K562 (cell line): ENCODE results near the gene CXCL16. TPM values are rescaled to one million over a fixed set of nuclear protein-coding genes. Genes with fewer than 3 reads are reported as not detected.

ENCODE experiments used
- ATF7 ChIP-seq: fragments of 450-650 bp; IDR thresholded peaks from 2 replicates; pipeline ENCODE4 v1.7.1; 2014; ENCODE audit warnings: mild to moderate bottlenecking, moderate library complexity
- EHMT2 ChIP-seq: fragments of 450-650 bp; IDR thresholded peaks from 2 replicates; pipeline ENCODE4 v1.6.1; 2018; ENCODE audit warnings: antibody characterized with exemption
- FOXK2 ChIP-seq, 2 experiments: fragments of 450-650 bp; IDR thresholded peaks in 1 of 2; conservative IDR thresholded peaks in 1 of 2; 2 replicates each; pipeline ENCODE4 v1.6.1; 2016; ENCODE audit warnings: low read depth in 2 of 2, mild to moderate bottlenecking in 1 of 2
- FUS ChIP-seq: fragments of 200-400 bp; formaldehyde crosslinking; optimal IDR thresholded peaks from 2 replicates; pipeline ENCODE3; 2017; ENCODE audit warnings: low read depth, low read length
- HNRNPK ChIP-seq: fragments of 200-400 bp; formaldehyde crosslinking; IDR thresholded peaks from one replicate; pipeline ENCODE4 v1.6.1; 2018; ENCODE audit warnings: mild to moderate bottlenecking, low read depth, low read length; ENCODE audit not compliant: poor library complexity, severe bottlenecking
- LCOR ChIP-seq: sonication (generic); formaldehyde crosslinking; IDR thresholded peaks from 2 replicates; pipeline ENCODE4 v1.8.0; 2022; ENCODE audit warnings: mild to moderate bottlenecking, missing genetic modification reagents
- MNT ChIP-seq, 2 experiments: fragments of 450-650 bp; conservative IDR thresholded peaks; 2 replicates each; pipeline ENCODE4 v1.6.1; 2017; ENCODE audit warnings: mild to moderate bottlenecking in 2 of 2, moderate library complexity in 2 of 2
- XRCC3 ChIP-seq: fragments of 450-650 bp; IDR thresholded peaks from 2 replicates; pipeline ENCODE4 v1.6.1; 2017; ENCODE audit warnings: mild to moderate bottlenecking, moderate library complexity
- ZEB2 ChIP-seq: fragments of 450-650 bp; IDR thresholded peaks from 2 replicates; pipeline ENCODE4 v1.6.1; 2016
- ZKSCAN1 ChIP-seq: fragments of 150-350 bp; IDR thresholded peaks from 2 replicates; pipeline ENCODE4 v1.6.1; 2016; ENCODE audit warnings: low read depth, low read length
- ZNF282 ChIP-seq: sonication (generic); formaldehyde crosslinking; IDR thresholded peaks from 2 replicates; pipeline ENCODE4 v1.8.1; 2023; ENCODE audit warnings: missing genetic modification reagents
- polyA plus RNA-seq, 8 experiments: library from polyadenylated mRNA; depleted of rRNA in 4 of 8; stranded (reverse) in 5 of 8; unstranded in 3 of 8; fragments of >200 nt; fragmentation: Nextera tagmentation in 2 of 8; fragmentation: Illumina TruSeq in 1 of 8; extraction: Ambion mirVana in 2 of 8; extraction: Trizol in 1 of 8; gene quantifications; 2 replicates each; pipeline versions ENCODE4 v1.2.1 to v1.2.3, GENCODE V29; 2011 to 2014; ENCODE audit warnings: inconsistent platforms in 1 of 8, missing spikeins in 1 of 8
- total RNA-seq, 7 experiments: library from RNA; depleted of rRNA in 6 of 7; stranded (reverse); fragments of >200 nt in 6 of 7; fragmentation: Illumina TruSeq in 2 of 7; extraction: Trizol in 2 of 7; gene quantifications; 2 replicates each; pipeline versions ENCODE4 v1.2.1 to v1.2.3, GENCODE V29; 2011 to 2021; ENCODE audit warnings: low replicate concordance in 1 of 7
- TF ChIP-seq, protein P1 (sequence below): sonication (generic); formaldehyde crosslinking; IDR thresholded peaks from 2 replicates; pipeline ENCODE4 v1.8.0; 2022; ENCODE audit warnings: mild to moderate bottlenecking, missing genetic modification reagents
- TF ChIP-seq, protein P2 (sequence below), 3 experiments: IDR thresholded peaks in 2 of 3; conservative IDR thresholded peaks in 1 of 3; 2 replicates each; pipeline ENCODE4 v1.5.1; 2011 to 2012; ENCODE audit warnings: low read length in 3 of 3, mild to moderate bottlenecking in 3 of 3, control low read depth in 2 of 3, improper control_type of control experiment in 1 of 3, inconsistent platforms in 1 of 3, low read depth in 1 of 3, mixed read lengths in 1 of 3, moderate library complexity in 1 of 3; ENCODE audit not compliant: insufficient read depth in 2 of 3
- TF ChIP-seq, protein P3 (sequence below): fragments of 450-650 bp; IDR thresholded peaks from 2 replicates; pipeline ENCODE4 v1.6.1; 2017; ENCODE audit warnings: antibody characterized with exemption

CXCL16 gene
- total and polyA plus RNA-seq, 9 of the 15 experiments (the other 6 are each of a cell fraction or from before 2014, with no cell fraction given) = 0.05 to 0.68 (median 0.22) TPM; not detected in 2

DNA sequence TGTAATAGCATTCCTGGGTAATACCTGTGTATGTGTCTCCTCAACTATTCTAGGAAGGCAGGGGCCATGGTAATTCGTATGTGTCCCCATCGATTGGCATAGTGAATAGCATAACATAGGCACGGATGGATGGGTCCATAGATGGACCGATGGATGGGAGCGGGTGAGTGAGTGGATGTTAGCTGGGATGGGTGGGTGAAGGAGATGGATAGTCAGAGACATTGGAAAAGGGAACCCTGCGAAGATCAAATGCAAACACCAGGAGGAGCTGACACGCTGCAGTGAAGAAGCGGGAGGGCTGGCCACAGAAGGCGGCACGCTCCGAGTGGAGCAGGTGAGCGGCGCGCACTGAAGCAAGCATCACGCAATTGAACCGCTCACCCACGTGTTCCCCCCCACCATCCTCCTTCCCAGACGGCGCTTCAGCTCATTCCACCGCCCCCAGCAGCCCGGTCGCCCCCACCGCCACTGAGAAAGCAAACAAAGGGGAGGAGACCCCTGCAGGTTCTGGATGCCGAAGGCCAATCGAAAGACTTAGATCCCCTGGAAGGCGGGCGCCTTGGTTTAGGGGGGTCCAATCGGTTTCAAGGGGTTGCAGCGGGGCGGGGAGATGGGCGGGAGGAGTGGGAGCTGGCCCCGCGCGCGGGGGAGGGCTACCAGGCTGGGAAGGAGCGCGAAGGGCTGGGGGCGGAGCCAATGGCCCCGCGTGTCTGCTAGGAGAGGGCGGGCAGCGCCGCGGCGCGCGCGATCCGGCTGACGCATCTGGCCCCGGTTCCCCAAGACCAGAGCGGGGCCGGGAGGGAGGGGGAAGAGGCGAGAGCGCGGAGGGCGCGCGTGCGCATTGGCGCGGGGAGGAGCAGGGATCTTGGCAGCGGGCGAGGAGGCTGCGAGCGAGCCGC is 29.7 kb downstream of the CXCL16 start, which contains the start of gene ARRB2 (continued):
- TF ChIP-seq, protein P1, sequence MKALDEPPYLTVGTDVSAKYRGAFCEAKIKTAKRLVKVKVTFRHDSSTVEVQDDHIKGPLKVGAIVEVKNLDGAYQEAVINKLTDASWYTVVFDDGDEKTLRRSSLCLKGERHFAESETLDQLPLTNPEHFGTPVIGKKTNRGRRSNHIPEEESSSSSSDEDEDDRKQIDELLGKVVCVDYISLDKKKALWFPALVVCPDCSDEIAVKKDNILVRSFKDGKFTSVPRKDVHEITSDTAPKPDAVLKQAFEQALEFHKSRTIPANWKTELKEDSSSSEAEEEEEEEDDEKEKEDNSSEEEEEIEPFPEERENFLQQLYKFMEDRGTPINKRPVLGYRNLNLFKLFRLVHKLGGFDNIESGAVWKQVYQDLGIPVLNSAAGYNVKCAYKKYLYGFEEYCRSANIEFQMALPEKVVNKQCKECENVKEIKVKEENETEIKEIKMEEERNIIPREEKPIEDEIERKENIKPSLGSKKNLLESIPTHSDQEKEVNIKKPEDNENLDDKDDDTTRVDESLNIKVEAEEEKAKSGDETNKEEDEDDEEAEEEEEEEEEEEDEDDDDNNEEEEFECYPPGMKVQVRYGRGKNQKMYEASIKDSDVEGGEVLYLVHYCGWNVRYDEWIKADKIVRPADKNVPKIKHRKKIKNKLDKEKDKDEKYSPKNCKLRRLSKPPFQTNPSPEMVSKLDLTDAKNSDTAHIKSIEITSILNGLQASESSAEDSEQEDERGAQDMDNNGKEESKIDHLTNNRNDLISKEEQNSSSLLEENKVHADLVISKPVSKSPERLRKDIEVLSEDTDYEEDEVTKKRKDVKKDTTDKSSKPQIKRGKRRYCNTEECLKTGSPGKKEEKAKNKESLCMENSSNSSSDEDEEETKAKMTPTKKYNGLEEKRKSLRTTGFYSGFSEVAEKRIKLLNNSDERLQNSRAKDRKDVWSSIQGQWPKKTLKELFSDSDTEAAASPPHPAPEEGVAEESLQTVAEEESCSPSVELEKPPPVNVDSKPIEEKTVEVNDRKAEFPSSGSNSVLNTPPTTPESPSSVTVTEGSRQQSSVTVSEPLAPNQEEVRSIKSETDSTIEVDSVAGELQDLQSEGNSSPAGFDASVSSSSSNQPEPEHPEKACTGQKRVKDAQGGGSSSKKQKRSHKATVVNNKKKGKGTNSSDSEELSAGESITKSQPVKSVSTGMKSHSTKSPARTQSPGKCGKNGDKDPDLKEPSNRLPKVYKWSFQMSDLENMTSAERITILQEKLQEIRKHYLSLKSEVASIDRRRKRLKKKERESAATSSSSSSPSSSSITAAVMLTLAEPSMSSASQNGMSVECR (CRISPR knock-in tag) = peak; percentile 50; the same call in 1 of the 2 replicates
- TF ChIP-seq LCOR (CRISPR knock-in tag) = peak; percentile 44; the same call in 1 of the 2 replicates
- TF ChIP-seq FUS = peak; percentile 36
- TF ChIP-seq ATF7 = peak; percentile 60; the same call in 1 of the 2 replicates
- 0 out of 2 replicates have a peak, but pooled peaks have one; percentile 12 for TF ChIP-seq EHMT2
- TF ChIP-seq ZEB2 = peak; percentile 81
- no peak for TF ChIP-seq XRCC3
- TF ChIP-seq, protein P2, sequence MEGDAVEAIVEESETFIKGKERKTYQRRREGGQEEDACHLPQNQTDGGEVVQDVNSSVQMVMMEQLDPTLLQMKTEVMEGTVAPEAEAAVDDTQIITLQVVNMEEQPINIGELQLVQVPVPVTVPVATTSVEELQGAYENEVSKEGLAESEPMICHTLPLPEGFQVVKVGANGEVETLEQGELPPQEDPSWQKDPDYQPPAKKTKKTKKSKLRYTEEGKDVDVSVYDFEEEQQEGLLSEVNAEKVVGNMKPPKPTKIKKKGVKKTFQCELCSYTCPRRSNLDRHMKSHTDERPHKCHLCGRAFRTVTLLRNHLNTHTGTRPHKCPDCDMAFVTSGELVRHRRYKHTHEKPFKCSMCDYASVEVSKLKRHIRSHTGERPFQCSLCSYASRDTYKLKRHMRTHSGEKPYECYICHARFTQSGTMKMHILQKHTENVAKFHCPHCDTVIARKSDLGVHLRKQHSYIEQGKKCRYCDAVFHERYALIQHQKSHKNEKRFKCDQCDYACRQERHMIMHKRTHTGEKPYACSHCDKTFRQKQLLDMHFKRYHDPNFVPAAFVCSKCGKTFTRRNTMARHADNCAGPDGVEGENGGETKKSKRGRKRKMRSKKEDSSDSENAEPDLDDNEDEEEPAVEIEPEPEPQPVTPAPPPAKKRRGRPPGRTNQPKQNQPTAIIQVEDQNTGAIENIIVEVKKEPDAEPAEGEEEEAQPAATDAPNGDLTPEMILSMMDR (IDR thresholded peaks at IDR 0.05 in 2 of 3, conservative IDR thresholded peaks at IDR 0.05 in 1 of 3; ENCODE audit: insufficient read depth in 2 of 3, low read depth in 1 of 3, low read length in 3 of 3) = peak; percentile 68 to 84 (median 81)
- TF ChIP-seq ZKSCAN1 = no peak
- peak; percentile 20 for TF ChIP-seq HNRNPK
- no peak for TF ChIP-seq ZNF282
- TF ChIP-seq, protein P3, sequence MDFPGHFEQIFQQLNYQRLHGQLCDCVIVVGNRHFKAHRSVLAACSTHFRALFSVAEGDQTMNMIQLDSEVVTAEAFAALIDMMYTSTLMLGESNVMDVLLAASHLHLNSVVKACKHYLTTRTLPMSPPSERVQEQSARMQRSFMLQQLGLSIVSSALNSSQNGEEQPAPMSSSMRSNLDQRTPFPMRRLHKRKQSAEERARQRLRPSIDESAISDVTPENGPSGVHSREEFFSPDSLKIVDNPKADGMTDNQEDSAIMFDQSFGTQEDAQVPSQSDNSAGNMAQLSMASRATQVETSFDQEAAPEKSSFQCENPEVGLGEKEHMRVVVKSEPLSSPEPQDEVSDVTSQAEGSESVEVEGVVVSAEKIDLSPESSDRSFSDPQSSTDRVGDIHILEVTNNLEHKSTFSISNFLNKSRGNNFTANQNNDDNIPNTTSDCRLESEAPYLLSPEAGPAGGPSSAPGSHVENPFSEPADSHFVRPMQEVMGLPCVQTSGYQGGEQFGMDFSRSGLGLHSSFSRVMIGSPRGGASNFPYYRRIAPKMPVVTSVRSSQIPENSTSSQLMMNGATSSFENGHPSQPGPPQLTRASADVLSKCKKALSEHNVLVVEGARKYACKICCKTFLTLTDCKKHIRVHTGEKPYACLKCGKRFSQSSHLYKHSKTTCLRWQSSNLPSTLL = 0 out of 2 replicates have a peak, but pooled peaks have one; percentile 16
- 0 out of 4 replicates have a peak, but pooled peaks of 1 of the 2 experiments have one; percentile 33 for TF ChIP-seq FOXK2 (conservative IDR thresholded peaks at IDR 0.05 in 1 of 2, IDR thresholded peaks at IDR 0.05 in 1 of 2; ENCODE audit: low read depth in 2 of 2)
- TF ChIP-seq MNT (conservative IDR thresholded peaks at IDR 0.05) = peak; percentile 88 to 90
